Neural progenitor cell (in vitro differentiated cells): Measurements from ENCODE around the gene TMEM100. TPM values are rescaled to one million over a fixed set of nuclear protein-coding genes. Genes with fewer than 3 reads are reported as not detected.

ENCODE experiments used
- DNase-seq: peaks from one replicate; pipeline ENCODE4 v3.0.0-alpha.2; 2016; ENCODE audit warnings: low spot score
- H2AFZ ChIP-seq: fragments of 200-600 bp; sonication (generic); replicated peaks from 2 replicates; pipeline ENCODE4 v1.6.1; 2016; ENCODE audit warnings: antibody characterized with exemption
- H3F3A ChIP-seq: fragments of 200-600 bp; sonication (generic); 2 replicates; pipeline ENCODE4 v1.6.1; 2016; ENCODE audit warnings: antibody characterized with exemption, low read depth
- H3K27ac ChIP-seq: fragments of 200-600 bp; sonication (generic); 2 replicates; pipeline ENCODE4 v1.5.1; 2016; ENCODE audit warnings: mild to moderate bottlenecking
- H3K27me3 ChIP-seq: fragments of 200-600 bp; sonication (generic); 2 replicates; pipeline ENCODE4 v1.6.1; 2016; ENCODE audit warnings: mild to moderate bottlenecking, moderate library complexity
- H3K36me3 ChIP-seq: fragments of 200-600 bp; sonication (generic); 2 replicates; pipeline ENCODE4 v1.5.1; 2016
- H3K4me1 ChIP-seq: fragments of 200-600 bp; sonication (generic); 2 replicates; pipeline ENCODE4 v1.6.1; 2016; ENCODE audit warnings: mixed run types
- H3K4me2 ChIP-seq: fragments of 200-600 bp; sonication (generic); 2 replicates; pipeline ENCODE4 v1.6.1; 2016
- H3K4me3 ChIP-seq: fragments of 200-600 bp; sonication (generic); 2 replicates; pipeline ENCODE4 v1.5.1; 2016
- H3K79me2 ChIP-seq: fragments of 200-600 bp; sonication (generic); 2 replicates; pipeline ENCODE4 v1.6.1; 2016; ENCODE audit warnings: low read depth
- H3K9ac ChIP-seq: fragments of 200-600 bp; sonication (generic); 2 replicates; pipeline ENCODE4 v1.6.1; 2016
- H3K9me3 ChIP-seq: fragments of 200-600 bp; sonication (generic); 2 replicates; pipeline ENCODE4 v1.5.1; 2016; ENCODE audit warnings: low read depth
- H4K20me1 ChIP-seq: fragments of 200-600 bp; sonication (generic); 2 replicates; pipeline ENCODE4 v1.6.1; 2016; ENCODE audit warnings: low read depth
- H3K27ac Mint-ChIP-seq: 3 replicates; pipeline ENCODE4 v1.8.0; 2021; ENCODE audit warnings: mixed read lengths
- H3K27me3 Mint-ChIP-seq: 2 replicates; pipeline ENCODE4 v1.8.0; 2022; ENCODE audit warnings: low read depth, mild to moderate bottlenecking, inconsistent platforms, moderate library complexity, mixed read lengths; ENCODE audit not compliant: insufficient read depth
- H3K36me3 Mint-ChIP-seq: 3 replicates; pipeline ENCODE4 v1.8.0; 2021; ENCODE audit warnings: mixed read lengths
- H3K4me1 Mint-ChIP-seq: 3 replicates; pipeline ENCODE4 v1.8.0; 2021; ENCODE audit warnings: mixed read lengths
- H3K4me3 Mint-ChIP-seq: 3 replicates; pipeline ENCODE4 v1.8.0; 2021; ENCODE audit warnings: mild to moderate bottlenecking, moderate library complexity, mixed read lengths
- H3K9me3 Mint-ChIP-seq: 3 replicates; pipeline ENCODE4 v1.8.0; 2020; ENCODE audit warnings: mixed read lengths
- CTCF ChIP-seq: fragments of 200-600 bp; sonication (generic); IDR thresholded peaks from 2 replicates; pipeline ENCODE4 v1.5.1; 2017; ENCODE audit warnings: antibody characterized with exemption, mild to moderate bottlenecking
- EZH2 ChIP-seq: fragments of 200-600 bp; sonication (generic); IDR thresholded peaks from 2 replicates; pipeline ENCODE4 v1.6.1; 2017; ENCODE audit warnings: antibody characterized with exemption, mild to moderate bottlenecking, moderate library complexity
- EZH2phosphoT487 ChIP-seq: fragments of 200-600 bp; sonication (generic); IDR thresholded peaks from 2 replicates; pipeline ENCODE4 v1.6.1; 2017; ENCODE audit warnings: antibody characterized with exemption
- total RNA-seq: library from RNA; depleted of rRNA; stranded (reverse); fragments of >200 nt; gene quantifications from 2 replicates; pipeline ENCODE4 v1.2.3, GENCODE V29; 2015; ENCODE audit warnings: low replicate concordance

TMEM100 gene
- total RNA-seq, 1 donor from 2014 or later, result 1.2 TPM

GRCh38 chr17:55740511-55741355 lies 18.1 kb upstream of the TMEM100 start:
- TF ChIP-seq EZH2phosphoT487, result no peak
- no peak for TF ChIP-seq CTCF
- no peak for TF ChIP-seq EZH2
- Histone ChIP-seq H3K27me3 (no peaks in the 10 kb centered on the region), H3K4me2 (no peak overlapping the region), H3K27ac (no peak overlapping the region), H3F3A (no peaks in the 10 kb centered on the region), H4K20me1 (no peaks in the 10 kb centered on the region), H3K9me3 (no peaks in the 10 kb centered on the region), H3K4me3 (no peak overlapping the region), H3K4me1 (peaks cover 7% of the 10 kb centered on the region), H3K79me2 (no peaks in the 10 kb centered on the region), H3K36me3 (no peaks in the 10 kb centered on the region), H3K9ac (no peak overlapping the region), H2AFZ (no peak overlapping the region)
- H3K9me3 Mint-ChIP-seq, result no peaks in the 10 kb centered on the region
- H3K27ac Mint-ChIP-seq, result no peak overlapping the region
- no peaks in the 10 kb centered on the region for H3K36me3 Mint-ChIP-seq
- peaks cover 2% of the 10 kb centered on the region for H3K27me3 Mint-ChIP-seq
- H3K4me3 Mint-ChIP-seq, result no peak overlapping the region
- H3K4me1 Mint-ChIP-seq, result peaks cover 6% of the 10 kb centered on the region
- DNase-seq, result no peak

- H3K36me3 ChIP-seq, result no peaks in the 10 kb centered on the region
- no peak overlapping the region for H3K4me3 Mint-ChIP-seq
- H3K4me2 ChIP-seq, result no peak overlapping the region
- H3K27me3 ChIP-seq, result no peaks in the 10 kb centered on the region
- H3K4me1 Mint-ChIP-seq, result peaks cover 22% of the 10 kb centered on the region
- H3K27me3 Mint-ChIP-seq, result peaks cover 4% of the 10 kb centered on the region
- no peaks in the 10 kb centered on the region for H3K79me2 ChIP-seq
- H3K36me3 Mint-ChIP-seq, result no peaks in the 10 kb centered on the region
- no peak overlapping the region for H3K27ac ChIP-seq
- no peaks in the 10 kb centered on the region for H3F3A ChIP-seq
- no peak overlapping the region for H3K27ac Mint-ChIP-seq
- H3K9me3 ChIP-seq, result no peaks in the 10 kb centered on the region
- no peak overlapping the region for H3K4me3 ChIP-seq
- H3K9ac ChIP-seq, result no peak overlapping the region
- H3K9me3 Mint-ChIP-seq, result no peaks in the 10 kb centered on the region
- DNase-seq, result no peak
- no peaks in the 10 kb centered on the region for H4K20me1 ChIP-seq
- H3K4me1 ChIP-seq, result peaks cover 21% of the 10 kb centered on the region
- no peak overlapping the region for H2AFZ ChIP-seq
- TF ChIP-seq CTCF (no peak), EZH2 (no peak), EZH2phosphoT487 (no peak)
These were observed 15.4 kb upstream of the TMEM100 start for GRCh38 chr17:55737976-55738501.

GRCh38 chr17:55735731-55736405 lies 13.2 kb upstream of the TMEM100 start:
- peak; percentile 74 for DNase-seq
- Mint-ChIP-seq H3K4me1 (peaks cover 44% of the 10 kb centered on the region), H3K27me3 (peaks cover 4% of the 10 kb centered on the region), H3K9me3 (no peaks in the 10 kb centered on the region), H3K36me3 (no peaks in the 10 kb centered on the region), H3K4me3 (no peak overlapping the region), H3K27ac (peak overlapping the region; percentile 11)
- H4K20me1 ChIP-seq, result no peaks in the 10 kb centered on the region
- no peak for TF ChIP-seq EZH2phosphoT487
- peak; percentile 76 for TF ChIP-seq CTCF
- H3K27ac ChIP-seq, result no peak overlapping the region
- no peak overlapping the region for H3K4me2 ChIP-seq
- H3K27me3 ChIP-seq, result no peaks in the 10 kb centered on the region
- H3K9ac ChIP-seq, result no peak overlapping the region
- no peak overlapping the region for H3K4me3 ChIP-seq
- no peaks in the 10 kb centered on the region for H3K79me2 ChIP-seq
- peaks cover 40% of the 10 kb centered on the region for H3K4me1 ChIP-seq
- H2AFZ ChIP-seq, result no peak overlapping the region
- no peaks in the 10 kb centered on the region for H3F3A ChIP-seq
- H3K9me3 ChIP-seq, result no peaks in the 10 kb centered on the region
- H3K36me3 ChIP-seq, result no peaks in the 10 kb centered on the region
